K562 (cell line): Measurements from ENCODE around the gene KRT80. TPM values are rescaled to one million over a fixed set of nuclear protein-coding genes. Genes with fewer than 3 reads are reported as not detected.

ENCODE experiments used
- ATAC-seq: fragments of 200-7000 bp; cut with Tn5 transposase; 3 replicates; pipeline ENCODE4 v1.9.1; 2020; ENCODE audit warnings: moderate library complexity
- BruUV-seq: library from RNA; stranded (reverse); fragments of 400-500 nt; replicated peaks from 2 replicates; lab custom pipeline; 2021; lab: Mats Ljungman, UMichigan
- CTCF ChIA-PET: fragments of 300-600 bp; formaldehyde crosslinking; extraction: SDS; loops from one replicate; lab custom pipeline; 2021; ENCODE audit warnings: low intra/inter-chr PET ratio; lab: Yijun Ruan, JAX
- POLR2A ChIA-PET: fragments of 300-600, 350-650 bp; sonication (Branson Sonifier 250); formaldehyde crosslinking; extraction: SDS; loops from one replicate; lab custom pipeline; 2021; ENCODE audit warnings: antibody characterized with exemption, inconsistent platforms; lab: Yijun Ruan, JAX
- DNase-seq, 4 experiments: peaks; one replicate each; pipeline versions ENCODE4 v3.0.0 to v3.0.0-alpha.2; 2011 to 2018; ENCODE audit warnings: low spot score in 3 of 4, mixed read lengths in 3 of 4; ENCODE audit errors: extremely low read depth in 1 of 4
- FAIRE-seq: peaks from 2 replicates; lab custom pipeline; 2011; peaks lifted over from hg19 to GRCh38; lab: Jason Lieb, UNC
- H2AFZ ChIP-seq: 2 replicates; pipeline ENCODE4 v1.6.0; 2011; ENCODE audit warnings: low read depth, low read length, control low read depth, inconsistent platforms
- H3K27ac ChIP-seq: fragments of 200-600 bp; 3 replicates; pipeline ENCODE4 v1.8.0; 2011; ENCODE audit warnings: low read depth, mild to moderate bottlenecking, control low read depth, inconsistent platforms, low read length, moderate library complexity, mixed read lengths; ENCODE audit errors: extremely low read depth
- H3K27me3 ChIP-seq, 2 experiments: fragments of 300-600 bp in 1 of 2; 2 replicates in 1 of 2; 3 replicates in 1 of 2; pipeline versions ENCODE4 v1.6.0 to v1.8.0; 2011; ENCODE audit warnings: inconsistent platforms in 2 of 2, low read length in 2 of 2, mild to moderate bottlenecking in 1 of 2, mixed read lengths in 1 of 2, moderate library complexity in 1 of 2; ENCODE audit not compliant: control insufficient read depth in 2 of 2, insufficient read depth in 2 of 2
- H3K36me3 ChIP-seq: fragments of 300-600 bp; 3 replicates; pipeline ENCODE4 v1.8.0; 2011; ENCODE audit warnings: mild to moderate bottlenecking, low read length, inconsistent platforms; ENCODE audit not compliant: control insufficient read depth, insufficient read depth
- H3K4me1 ChIP-seq, 2 experiments: fragments of 200-600 bp in 1 of 2; replicated peaks in 1 of 2; 2 replicates in 1 of 2; 3 replicates in 1 of 2; pipeline versions ENCODE4 v1.5.1 to v1.8.0; 2011; ENCODE audit warnings: inconsistent platforms in 2 of 2, low read length in 2 of 2, mild to moderate bottlenecking in 1 of 2, mixed read lengths in 1 of 2, moderate library complexity in 1 of 2; ENCODE audit not compliant: control insufficient read depth in 2 of 2, insufficient read depth in 2 of 2
- H3K4me2 ChIP-seq: 2 replicates; pipeline ENCODE4 v1.6.1; 2011; ENCODE audit warnings: low read length, control low read depth, inconsistent platforms, mixed read lengths; ENCODE audit not compliant: insufficient read depth
- H3K4me3 ChIP-seq: fragments of 200-600 bp; sonication (generic), shearing (Covaris generic); 2 replicates; pipeline ENCODE4 v1.5.1; 2016; ENCODE audit warnings: control low read depth, inconsistent platforms
- H3K79me2 ChIP-seq: fragments of 200-600 bp; 3 replicates; pipeline ENCODE4 v1.8.0; 2011; ENCODE audit warnings: low read length, inconsistent platforms; ENCODE audit not compliant: control insufficient read depth, insufficient read depth
- H3K9ac ChIP-seq, 2 experiments: 2 replicates each; pipeline versions ENCODE4 v1.6.0 to v1.6.1; 2011; ENCODE audit warnings: low read depth in 2 of 2, low read length in 2 of 2, control low read depth in 1 of 2, inconsistent platforms in 1 of 2, mild to moderate bottlenecking in 1 of 2, mixed read lengths in 1 of 2; ENCODE audit not compliant: insufficient read depth in 1 of 2
- H3K9me1 ChIP-seq: one replicate; pipeline ENCODE4 v1.6.0; 2011; ENCODE audit warnings: inconsistent platforms, mild to moderate bottlenecking, low read length, moderate library complexity; ENCODE audit not compliant: control insufficient read depth, insufficient read depth
- H3K9me3 ChIP-seq: replicated peaks from 2 replicates; pipeline ENCODE4 v1.5.1; 2011; ENCODE audit warnings: low read depth, low read length, inconsistent platforms; ENCODE audit not compliant: control insufficient read depth, insufficient read depth
- H4K20me1 ChIP-seq: replicated peaks from 2 replicates; pipeline ENCODE4 v1.6.1; 2011; ENCODE audit warnings: low read length, inconsistent platforms, mixed read lengths; ENCODE audit not compliant: control insufficient read depth, insufficient read depth
- COPS2 ChIP-seq: fragments of 450-650 bp; conservative IDR thresholded peaks from 2 replicates; pipeline ENCODE4 v1.6.1; 2016; ENCODE audit warnings: mild to moderate bottlenecking, moderate library complexity
- ETV5 ChIP-seq: sonication (generic); formaldehyde crosslinking; IDR thresholded peaks from 2 replicates; pipeline ENCODE4 v1.4.0; 2020; ENCODE audit warnings: low read depth, mild to moderate bottlenecking, missing genetic modification reagents
- FOXJ3 ChIP-seq: sonication (generic); formaldehyde crosslinking; IDR thresholded peaks from 2 replicates; pipeline ENCODE4 v1.4.0; 2020; ENCODE audit warnings: mild to moderate bottlenecking, missing genetic modification reagents
- FOXK2 ChIP-seq, 2 experiments: fragments of 450-650 bp; IDR thresholded peaks in 1 of 2; conservative IDR thresholded peaks in 1 of 2; 2 replicates each; pipeline ENCODE4 v1.6.1; 2016; ENCODE audit warnings: low read depth in 2 of 2, mild to moderate bottlenecking in 1 of 2
- HNRNPK ChIP-seq: fragments of 200-400 bp; formaldehyde crosslinking; IDR thresholded peaks from one replicate; pipeline ENCODE4 v1.6.1; 2018; ENCODE audit warnings: mild to moderate bottlenecking, low read depth, low read length; ENCODE audit not compliant: poor library complexity, severe bottlenecking
- ILF3 ChIP-seq: fragments of 450-650 bp; IDR thresholded peaks from 2 replicates; pipeline ENCODE4 v1.6.1; 2018; ENCODE audit warnings: antibody characterized with exemption, mild to moderate bottlenecking, moderate library complexity, borderline replicate concordance
- LCOR ChIP-seq: sonication (generic); formaldehyde crosslinking; IDR thresholded peaks from 2 replicates; pipeline ENCODE4 v1.8.0; 2022; ENCODE audit warnings: mild to moderate bottlenecking, missing genetic modification reagents
- MAFF ChIP-seq: IDR thresholded peaks from 2 replicates; pipeline ENCODE4 v1.6.1; 2012; ENCODE audit warnings: low read length, improper control_type of control experiment
- MEF2A ChIP-seq: IDR thresholded peaks from 2 replicates; pipeline ENCODE4 v1.6.1; 2011; ENCODE audit warnings: low read depth, mild to moderate bottlenecking, low read length, moderate library complexity; ENCODE audit not compliant: control insufficient read depth
- SLC30A9 ChIP-seq: fragments of 250-450 bp; sonication (Bioruptor Pico); IDR thresholded peaks from 2 replicates; pipeline ENCODE4 v1.8.0; 2022; ENCODE audit warnings: mild to moderate bottlenecking, moderate library complexity
- SMAD2 ChIP-seq: fragments of 150-350 bp; IDR thresholded peaks from 2 replicates; pipeline ENCODE4 v1.6.1; 2014; ENCODE audit warnings: low read depth, mild to moderate bottlenecking, low read length
- SPI1 ChIP-seq: IDR thresholded peaks from 2 replicates; pipeline ENCODE4 v1.6.1; 2011; ENCODE audit warnings: low read depth, low read length, control low read depth, borderline replicate concordance
- TAF7 ChIP-seq: fragments of 450-650 bp; IDR thresholded peaks from 2 replicates; pipeline ENCODE4 v1.6.1; 2016; ENCODE audit warnings: missing genetic modification characterization, missing compliant biosample characterization
- TBL1XR1 ChIP-seq, 2 experiments: IDR thresholded peaks; 2 replicates each; pipeline ENCODE4 v1.6.1; 2012; ENCODE audit warnings: improper control_type of control experiment in 2 of 2, low read length in 2 of 2, mild to moderate bottlenecking in 1 of 2
- ZNF282 ChIP-seq: sonication (generic); formaldehyde crosslinking; IDR thresholded peaks from 2 replicates; pipeline ENCODE4 v1.8.1; 2023; ENCODE audit warnings: missing genetic modification reagents
- ZNF311 ChIP-seq: fragments of 250-450 bp; sonication (Bioruptor Pico); IDR thresholded peaks from 2 replicates; pipeline ENCODE4 v1.4.0; 2020; ENCODE audit warnings: mild to moderate bottlenecking, moderate library complexity
- ZNF589 ChIP-seq: fragments of 200-800 bp; sonication (Bioruptor generic); IDR thresholded peaks from 2 replicates; pipeline ENCODE4 v1.6.1; 2016; ENCODE audit warnings: low read depth, missing genetic modification characterization, missing compliant biosample characterization
- ZNF75A ChIP-seq: fragments of 450-650 bp; formaldehyde crosslinking; IDR thresholded peaks from 2 replicates; pipeline ENCODE4 v1.4.0; 2020; ENCODE audit warnings: mild to moderate bottlenecking
- ZNF764 ChIP-seq: fragments of 250-450 bp; sonication (Bioruptor Pico); IDR thresholded peaks from 2 replicates; pipeline ENCODE4 v1.4.0; 2020; ENCODE audit warnings: low read depth, mild to moderate bottlenecking, moderate library complexity
- WGBS: fragments of 100-300 bp; shearing (Covaris generic); methylation state at CpG from one replicate; pipeline ENCODE4 v1.1.6; 2016; ENCODE audit warnings: low coverage, mixed read lengths; ENCODE audit not compliant: insufficient coverage; ENCODE audit errors: missing lambda C conversion rate; 5-methylcytosine and 5-hydroxymethylcytosine counted together
- in situ Hi-C: fragments of 300-500 bp; cut with MboI; formaldehyde crosslinking; loops from 4 replicates; pipeline ENCODE4 v1.15.0; 2018; ENCODE audit warnings: inconsistent platforms, mixed read lengths
- intact Hi-C: fragments of 100-400 bp; cut with micrococcal nuclease; formaldehyde crosslinking; loops from 2 replicates; pipeline ENCODE4 v1.14.2; 2022
- polyA plus RNA-seq, 8 experiments: library from polyadenylated mRNA; depleted of rRNA in 4 of 8; stranded (reverse) in 5 of 8; unstranded in 3 of 8; fragments of >200 nt; fragmentation: Nextera tagmentation in 2 of 8; fragmentation: Illumina TruSeq in 1 of 8; extraction: Ambion mirVana in 2 of 8; extraction: Trizol in 1 of 8; gene quantifications; 2 replicates each; pipeline versions ENCODE4 v1.2.1 to v1.2.3, GENCODE V29; 2011 to 2014; ENCODE audit warnings: inconsistent platforms in 1 of 8, missing spikeins in 1 of 8
- total RNA-seq, 7 experiments: library from RNA; depleted of rRNA in 6 of 7; stranded (reverse); fragments of >200 nt in 6 of 7; fragmentation: Illumina TruSeq in 2 of 7; extraction: Trizol in 2 of 7; gene quantifications; 2 replicates each; pipeline versions ENCODE4 v1.2.1 to v1.2.3, GENCODE V29; 2011 to 2021; ENCODE audit warnings: low replicate concordance in 1 of 7
- TF ChIP-seq, protein P1 (sequence below): fragments of 150-350 bp; IDR thresholded peaks from 2 replicates; pipeline ENCODE4 v1.6.1; 2014; ENCODE audit warnings: low read depth, mild to moderate bottlenecking, low read length, borderline replicate concordance

The KRT80 gene
- total and polyA plus RNA-seq, 9 of the 15 experiments (the other 6 are each of a cell fraction or from before 2014, with no cell fraction given), result not detected

DNA sequence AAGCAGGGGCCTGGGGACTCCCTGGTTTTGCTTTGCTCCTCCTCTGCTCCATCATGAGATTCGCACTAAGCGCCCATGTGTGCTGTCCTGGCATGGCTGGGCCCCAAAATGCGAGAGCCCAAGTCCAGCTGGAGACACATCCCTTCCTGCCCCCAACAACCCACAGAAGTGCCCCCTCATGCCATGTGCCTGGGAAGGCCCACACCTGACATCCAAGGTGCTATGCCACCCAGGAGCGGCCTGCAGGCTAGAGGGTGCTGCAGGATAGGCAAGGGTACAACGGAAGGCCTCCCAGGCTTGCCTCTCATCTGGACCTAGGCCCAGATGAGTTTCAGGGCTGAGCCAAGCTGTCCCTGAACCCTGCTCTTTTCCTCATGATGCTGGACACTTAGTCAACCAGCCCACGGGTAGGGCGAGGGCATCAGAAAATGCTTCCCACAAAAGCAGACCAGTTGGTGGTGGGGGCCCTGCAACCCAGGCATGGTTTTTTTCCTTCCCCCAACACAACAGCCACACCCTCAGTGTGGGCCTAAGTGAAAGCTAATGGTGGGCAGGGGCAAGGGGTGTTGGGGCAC lies 13.2 kb upstream of the KRT80 start:
- Histone ChIP-seq H4K20me1 (peaks cover 13% of the 10 kb centered on the region), H3K27me3 (peaks cover 32 to 78% of the 10 kb centered on the region in 2 experiments; a peak in 4 of 5 replicates)
- FAIRE-seq, result no peak
- DNase-seq, result no peak
- intact Hi-C loops, result no loop called here
- TF ChIP-seq TAF7 (tag) (no peak), SLC30A9 (CRISPR knock-in tag) (no peak), MEF2A (no peak), ZNF589 (CRISPR knock-in tag) (no peak), ZNF282 (CRISPR knock-in tag) (no peak), LCOR (CRISPR knock-in tag) (no peak), MAFF (no peak), SPI1 (no peak), ILF3 (no peak), ZNF311 (CRISPR knock-in tag) (no peak), SMAD2 (no peak), FOXJ3 (CRISPR knock-in tag) (no peak), ZNF764 (CRISPR knock-in tag) (no peak), HNRNPK (no peak), ETV5 (CRISPR knock-in tag) (no peak), FOXK2 (conservative IDR thresholded peaks at IDR 0.05 in 1 of 2, IDR thresholded peaks at IDR 0.05 in 1 of 2; ENCODE audit: low read depth in 2 of 2) (no peak), ZNF75A (CRISPR knock-in tag) (no peak), COPS2 (no peak), TBL1XR1 (IDR thresholded peaks at IDR 0.05; ENCODE audit: low read length in 2 of 2) (no peak)
- TF ChIP-seq, protein P1, sequence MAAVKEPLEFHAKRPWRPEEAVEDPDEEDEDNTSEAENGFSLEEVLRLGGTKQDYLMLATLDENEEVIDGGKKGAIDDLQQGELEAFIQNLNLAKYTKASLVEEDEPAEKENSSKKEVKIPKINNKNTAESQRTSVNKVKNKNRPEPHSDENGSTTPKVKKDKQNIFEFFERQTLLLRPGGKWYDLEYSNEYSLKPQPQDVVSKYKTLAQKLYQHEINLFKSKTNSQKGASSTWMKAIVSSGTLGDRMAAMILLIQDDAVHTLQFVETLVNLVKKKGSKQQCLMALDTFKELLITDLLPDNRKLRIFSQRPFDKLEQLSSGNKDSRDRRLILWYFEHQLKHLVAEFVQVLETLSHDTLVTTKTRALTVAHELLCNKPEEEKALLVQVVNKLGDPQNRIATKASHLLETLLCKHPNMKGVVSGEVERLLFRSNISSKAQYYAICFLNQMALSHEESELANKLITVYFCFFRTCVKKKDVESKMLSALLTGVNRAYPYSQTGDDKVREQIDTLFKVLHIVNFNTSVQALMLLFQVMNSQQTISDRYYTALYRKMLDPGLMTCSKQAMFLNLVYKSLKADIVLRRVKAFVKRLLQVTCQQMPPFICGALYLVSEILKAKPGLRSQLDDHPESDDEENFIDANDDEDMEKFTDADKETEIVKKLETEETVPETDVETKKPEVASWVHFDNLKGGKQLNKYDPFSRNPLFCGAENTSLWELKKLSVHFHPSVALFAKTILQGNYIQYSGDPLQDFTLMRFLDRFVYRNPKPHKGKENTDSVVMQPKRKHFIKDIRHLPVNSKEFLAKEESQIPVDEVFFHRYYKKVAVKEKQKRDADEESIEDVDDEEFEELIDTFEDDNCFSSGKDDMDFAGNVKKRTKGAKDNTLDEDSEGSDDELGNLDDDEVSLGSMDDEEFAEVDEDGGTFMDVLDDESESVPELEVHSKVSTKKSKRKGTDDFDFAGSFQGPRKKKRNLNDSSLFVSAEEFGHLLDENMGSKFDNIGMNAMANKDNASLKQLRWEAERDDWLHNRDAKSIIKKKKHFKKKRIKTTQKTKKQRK, result no peak
- TF ChIP-seq, all 486 proteins: peak for 0
- in situ Hi-C loops, result no loop called here
- no peak overlapping the region for H3K4me3 ChIP-seq
- ChIA-PET POLR2A (interaction anchor here (0.7 to 1.1 kb wide), 2 partner anchors 13 to 174 kb away, joined by 3 to 4 read pairs; partner anchors contain the start of gene KRT80), CTCF (no interaction called here)
- H3K9me3 ChIP-seq, result no peaks in the 10 kb centered on the region
- no peak overlapping the region for H3K4me2 ChIP-seq
- no peaks in the 10 kb centered on the region for H3K36me3 ChIP-seq
- no peaks in the 10 kb centered on the region for H3K79me2 ChIP-seq
- no peak overlapping the region for H3K27ac ChIP-seq
- H2AFZ ChIP-seq, result no peak overlapping the region
- 0% methylated on average over 7 of the region's 7 CpGs for WGBS
- peaks cover 4% of the 10 kb centered on the region for H3K9me1 ChIP-seq
- ATAC-seq, result no peak
- no peak overlapping the region for H3K9ac ChIP-seq
- BruUV-seq, result no TSS peak
- H3K4me1 ChIP-seq, result peaks cover 0 to 3% of the 10 kb centered on the region in 2 experiments; a peak in 4 of 5 replicates
